ENCODE results near the gene PLCE1. TPM values are rescaled to one million over a fixed set of nuclear protein-coding genes. Genes with fewer than 3 reads are reported as not detected.

Gene PLCE1
- total and polyA plus RNA-seq, 4 donors: 1.5 to 15.7 (median 5.2) TPM

DNA sequence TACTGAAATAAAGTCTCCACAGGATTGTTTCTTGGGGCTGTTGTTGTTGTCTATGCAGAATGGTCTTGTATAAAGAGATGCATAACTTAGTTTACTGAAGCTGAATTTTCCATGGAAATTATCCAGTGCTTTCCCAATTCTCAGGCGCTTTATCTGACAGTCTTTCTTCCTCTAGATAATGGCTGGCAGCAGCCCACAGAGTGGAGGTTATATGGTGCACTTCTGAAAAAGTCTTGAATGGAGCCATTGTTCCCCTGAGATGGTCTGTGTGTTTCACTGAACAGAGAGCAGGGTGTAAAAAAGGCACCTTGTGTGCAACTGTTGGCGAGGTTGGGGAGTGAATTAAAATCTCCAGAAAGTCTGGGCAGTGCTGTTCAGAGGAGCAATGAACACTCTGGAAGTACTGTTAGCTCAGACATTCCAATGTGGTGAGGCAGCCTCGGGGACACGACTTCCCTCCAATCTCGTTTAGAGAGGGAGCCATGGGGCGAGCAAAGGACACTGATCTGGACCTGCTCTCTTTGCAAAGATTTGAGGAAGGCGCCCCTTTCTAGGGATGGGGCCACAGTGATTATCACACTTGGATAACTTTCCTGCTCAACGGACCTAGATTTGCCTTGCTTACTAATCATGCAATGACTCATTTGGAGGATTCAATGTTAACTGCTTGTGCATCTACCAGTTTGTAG lies 2.0 kb upstream of the PLCE1 start:
- no peak for TF ChIP-seq CTCF (IDR thresholded peaks at IDR 0.05; ENCODE audit: control extremely low read depth, extremely low read depth)
- H3K36me3 ChIP-seq (ENCODE audit: control insufficient read depth in 4 of 4, insufficient read depth in 4 of 4, low read length in 4 of 4): no peaks in the 10 kb centered on the region
- 29 to 47% methylated on average over 8 of the region's 8 CpGs for WGBS, 2 donors
- peak overlapping the region in 1 of 2 donors; percentile 26 for H3K9ac ChIP-seq (ENCODE audit: insufficient read depth in 1 of 2, low read length in 2 of 2)
- ATAC-seq (ENCODE audit: insufficient read depth, low FRiP score) (peak; percentile 14), DNase-seq (peak; percentile 80 to 86 (median 86))
- H3K4me3 ChIP-seq: no peak overlapping the region
- no peak overlapping the region for H3K27ac ChIP-seq (ENCODE audit: low read depth in 1 of 2, low read length in 1 of 2)
- H3K4me1 ChIP-seq (ENCODE audit: control insufficient read depth in 5 of 5, insufficient read depth in 5 of 5, low read length in 5 of 5): peaks cover 0 to 46% (median 18%) of the 10 kb centered on the region in 5 donors
- H3K27me3 ChIP-seq (ENCODE audit: control insufficient read depth in 3 of 3, insufficient read depth in 3 of 3, low read length in 2 of 3): peaks cover 0 to 4% (median 0%) of the 10 kb centered on the region in 3 donors
- peaks cover 0 to 2% (median 0%) of the 10 kb centered on the region in 4 donors for H3K9me3 ChIP-seq (ENCODE audit: control insufficient read depth in 4 of 4, insufficient read depth in 3 of 4, low read length in 3 of 4)

DNA sequence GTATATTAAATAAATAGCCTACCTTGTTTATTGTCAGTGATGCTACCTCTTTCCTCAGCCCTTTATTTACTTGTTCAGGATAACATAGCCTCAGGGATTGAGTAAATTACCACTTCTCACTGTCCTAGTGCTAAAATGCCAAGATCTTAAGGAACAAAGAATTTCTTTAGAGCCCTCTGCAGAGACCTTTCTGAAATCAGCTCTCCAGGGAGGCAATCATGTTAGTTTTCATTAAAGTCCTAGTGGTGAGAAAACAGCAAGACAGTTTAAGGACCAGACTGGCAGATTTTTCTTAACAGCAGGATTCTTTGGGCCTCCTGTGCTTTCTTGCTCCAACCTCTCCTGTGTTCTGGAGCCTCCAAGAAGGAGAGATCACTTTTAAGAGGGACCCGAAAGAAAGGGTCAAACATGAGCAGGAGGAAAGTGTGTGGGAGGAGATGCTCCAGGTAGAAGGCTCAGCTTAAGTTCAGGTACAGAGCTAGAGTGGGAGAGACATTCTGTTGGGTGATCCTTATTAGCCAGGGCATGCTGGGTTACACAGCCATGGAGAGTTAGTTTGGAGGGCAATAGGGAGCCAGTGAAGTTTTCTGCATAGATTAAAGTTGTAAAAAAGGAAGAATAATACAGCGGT lies 1.2 kb upstream of the PLCE1 start:
- Histone ChIP-seq H3K9me3 (ENCODE audit: control insufficient read depth in 4 of 4, insufficient read depth in 3 of 4, low read length in 3 of 4) (peaks cover 0 to 2% (median 0%) of the 10 kb centered on the region in 4 donors), H3K27me3 (ENCODE audit: control insufficient read depth in 3 of 3, insufficient read depth in 3 of 3, low read length in 2 of 3) (peaks cover 0 to 4% (median 0%) of the 10 kb centered on the region in 3 donors), H3K9ac (ENCODE audit: insufficient read depth in 1 of 2, low read length in 2 of 2) (no peak overlapping the region), H3K27ac (ENCODE audit: low read depth in 1 of 2, low read length in 1 of 2) (no peak overlapping the region), H3K36me3 (ENCODE audit: control insufficient read depth in 4 of 4, insufficient read depth in 4 of 4, low read length in 4 of 4) (no peaks in the 10 kb centered on the region), H3K4me1 (ENCODE audit: control insufficient read depth in 5 of 5, insufficient read depth in 5 of 5, low read length in 5 of 5) (peaks cover 0 to 46% (median 18%) of the 10 kb centered on the region in 5 donors), H3K4me3 (no peak overlapping the region)
- no peak for TF ChIP-seq CTCF (IDR thresholded peaks at IDR 0.05; ENCODE audit: control extremely low read depth, extremely low read depth)
- ATAC-seq (ENCODE audit: insufficient read depth, low FRiP score) (no peak), DNase-seq (peak in 2 of 3 donors; percentile 43 to 58)
- 78 to 87% methylated on average over 2 of the region's 2 CpGs for WGBS, 2 donors

GRCh38 chr10:93993414-93993781 lies 333 bp upstream of the PLCE1 start:
- DNase-seq: no peak
- H3K4me3 ChIP-seq: peak overlapping the region; percentile 18
- ATAC-seq (ENCODE audit: insufficient read depth, low FRiP score): no peak
- WGBS, 2 donors: 5% methylated on average over 21 to 25 of the region's 25 CpGs
- TF ChIP-seq CTCF (IDR thresholded peaks at IDR 0.05; ENCODE audit: control extremely low read depth, extremely low read depth): no peak
- no peak overlapping the region for H3K9ac ChIP-seq (ENCODE audit: insufficient read depth in 1 of 2, low read length in 2 of 2)
- H3K36me3 ChIP-seq (ENCODE audit: control insufficient read depth in 4 of 4, insufficient read depth in 4 of 4, low read length in 4 of 4): no peaks in the 10 kb centered on the region
- H3K9me3 ChIP-seq (ENCODE audit: control insufficient read depth in 4 of 4, insufficient read depth in 3 of 4, low read length in 3 of 4): peaks cover 0 to 2% (median 0%) of the 10 kb centered on the region in 4 donors
- peaks cover 0 to 46% (median 18%) of the 10 kb centered on the region in 5 donors for H3K4me1 ChIP-seq (ENCODE audit: control insufficient read depth in 5 of 5, insufficient read depth in 5 of 5, low read length in 5 of 5)
- peaks cover 0 to 4% (median 0%) of the 10 kb centered on the region in 3 donors for H3K27me3 ChIP-seq (ENCODE audit: control insufficient read depth in 3 of 3, insufficient read depth in 3 of 3, low read length in 2 of 3)
- no peak overlapping the region for H3K27ac ChIP-seq (ENCODE audit: low read depth in 1 of 2, low read length in 1 of 2)

Data from lung (tissue), 12 donors.